ENCODE results near the gene BICC1.

GRCh38 chr10:58586282-58587245, 73.9 kb downstream of the BICC1 start:
- TF ChIP-seq CTCF (IDR thresholded peaks at IDR 0.05; ENCODE audit: insufficient read depth, low read length) (no peak), GABPA (IDR thresholded peaks at IDR 0.05; ENCODE audit: low read depth) (no peak), POLR2AphosphoS5 (IDR thresholded peaks at IDR 0.05; ENCODE audit: low read depth) (no peak), REST (IDR thresholded peaks at IDR 0.05; ENCODE audit: insufficient replicate concordance, low read depth) (no peak), SPI1 (IDR thresholded peaks at IDR 0.05; ENCODE audit: borderline replicate concordance, low read depth) (no peak)

All from HL-60 (cell line).